K562 (cell line): ENCODE data around the gene PYGO2. TPM values are rescaled to one million over a fixed set of nuclear protein-coding genes. Genes with fewer than 3 reads are reported as not detected.

Experiments used
- ARNT ChIP-seq, 2 experiments: fragments of 450-650 bp; IDR thresholded peaks; 2 replicates each; pipeline ENCODE4 v1.6.1; 2016; ENCODE audit warnings: mild to moderate bottlenecking in 1 of 2
- BACH1 ChIP-seq: fragments of 200-800 bp; sonication (Bioruptor generic); IDR thresholded peaks from 2 replicates; pipeline ENCODE4 v1.6.1; 2016; ENCODE audit warnings: missing genetic modification characterization, missing compliant biosample characterization
- FOXA3 ChIP-seq, 2 experiments: fragments of 450-650 bp in 1 of 2; sonication (generic) in 1 of 2; formaldehyde crosslinking; IDR thresholded peaks in 1 of 2; conservative IDR thresholded peaks in 1 of 2; 2 replicates each; pipeline versions ENCODE4 v1.4.0 to v1.8.0; 2020 to 2022; ENCODE audit warnings: mild to moderate bottlenecking in 2 of 2, missing genetic modification reagents in 1 of 2
- HDGF ChIP-seq: fragments of 450-650 bp; IDR thresholded peaks from 2 replicates; pipeline ENCODE4 v1.6.1; 2016
- KDM2B ChIP-seq: fragments of 250-450 bp; sonication (Bioruptor Pico); IDR thresholded peaks from 2 replicates; pipeline ENCODE4 v1.8.0; 2021; ENCODE audit warnings: mild to moderate bottlenecking, moderate library complexity
- KLF1 ChIP-seq: fragments of 450-650 bp; IDR thresholded peaks from 2 replicates; pipeline ENCODE4 v1.6.1; 2016; ENCODE audit warnings: missing genetic modification characterization, missing compliant biosample characterization
- KLF16 ChIP-seq: IDR thresholded peaks from 2 replicates; pipeline ENCODE4 v1.6.1; 2016; ENCODE audit warnings: antibody characterized with exemption
- MGA ChIP-seq: fragments of 450-650 bp; IDR thresholded peaks from 2 replicates; pipeline ENCODE4 v1.6.1; 2016; ENCODE audit warnings: mild to moderate bottlenecking, moderate library complexity
- TBP ChIP-seq: optimal IDR thresholded peaks from 2 replicates; pipeline ENCODE3; 2011; ENCODE audit warnings: low read depth, low read length, improper control_type of control experiment
- UBTF ChIP-seq, 2 experiments: IDR thresholded peaks; 2 replicates each; pipeline ENCODE4 v1.6.1; 2012; ENCODE audit warnings: improper control_type of control experiment in 2 of 2, low read depth in 2 of 2, low read length in 2 of 2, borderline replicate concordance in 1 of 2
- ZNF217 ChIP-seq: sonication (generic); formaldehyde crosslinking; IDR thresholded peaks from 2 replicates; pipeline ENCODE4 v1.8.0; 2022; ENCODE audit warnings: mild to moderate bottlenecking, missing genetic modification reagents
- ZNF583 ChIP-seq: fragments of 250-450 bp; sonication (Bioruptor Pico); IDR thresholded peaks from 2 replicates; pipeline ENCODE4 v1.4.0; 2020
- ZNF75A ChIP-seq: fragments of 450-650 bp; formaldehyde crosslinking; IDR thresholded peaks from 2 replicates; pipeline ENCODE4 v1.4.0; 2020; ENCODE audit warnings: mild to moderate bottlenecking
- ZNF764 ChIP-seq: fragments of 250-450 bp; sonication (Bioruptor Pico); IDR thresholded peaks from 2 replicates; pipeline ENCODE4 v1.4.0; 2020; ENCODE audit warnings: low read depth, mild to moderate bottlenecking, moderate library complexity
- polyA plus RNA-seq, 8 experiments: library from polyadenylated mRNA; depleted of rRNA in 4 of 8; stranded (reverse) in 5 of 8; unstranded in 3 of 8; fragments of >200 nt; fragmentation: Nextera tagmentation in 2 of 8; fragmentation: Illumina TruSeq in 1 of 8; extraction: Ambion mirVana in 2 of 8; extraction: Trizol in 1 of 8; gene quantifications; 2 replicates each; pipeline versions ENCODE4 v1.2.1 to v1.2.3, GENCODE V29; 2011 to 2014; ENCODE audit warnings: inconsistent platforms in 1 of 8, missing spikeins in 1 of 8
- total RNA-seq, 7 experiments: library from RNA; depleted of rRNA in 6 of 7; stranded (reverse); fragments of >200 nt in 6 of 7; fragmentation: Illumina TruSeq in 2 of 7; extraction: Trizol in 2 of 7; gene quantifications; 2 replicates each; pipeline versions ENCODE4 v1.2.1 to v1.2.3, GENCODE V29; 2011 to 2021; ENCODE audit warnings: low replicate concordance in 1 of 7

Gene PYGO2
- total and polyA plus RNA-seq, 9 of the 15 experiments (the other 6 are each of a cell fraction or from before 2014, with no cell fraction given): 8.3 to 36.2 (median 18.2) TPM

- TF ChIP-seq ZNF75A (CRISPR knock-in tag) (no peak), ZNF583 (CRISPR knock-in tag) (no peak), KLF16 (no peak), ARNT (IDR thresholded peaks at IDR 0.05) (0 out of 4 replicates have a peak, but pooled peaks of 1 of the 2 experiments have one; percentile 30), FOXA3 (CRISPR knock-in tag; conservative IDR thresholded peaks at IDR 0.05 in 1 of 2, IDR thresholded peaks at IDR 0.05 in 1 of 2) (peak in 1 of 2 experiments; percentile 60; a peak in 1 of 4 replicates), ZNF217 (CRISPR knock-in tag) (no peak), TBP (peak; percentile 3), HDGF (0 out of 2 replicates have a peak, but pooled peaks have one; percentile 41), KLF1 (tag) (no peak), ZNF764 (CRISPR knock-in tag) (no peak), BACH1 (tag) (no peak), MGA (no peak), UBTF (IDR thresholded peaks at IDR 0.05; ENCODE audit: borderline replicate concordance in 1 of 2, low read depth in 2 of 2, low read length in 2 of 2) (0 out of 4 replicates have a peak, but pooled peaks of 1 of the 2 experiments have one; percentile 41), KDM2B (CRISPR knock-in tag) (0 out of 2 replicates have a peak, but pooled peaks have one; percentile 7)
Observed at GRCh38 chr1:154962156-154962749, 671 bp upstream of the PYGO2 start (continued).
